ENCODE results near the gene PDE9A.

PDE9A gene

GRCh38 chr21:42739061-42739931 is 85.9 kb downstream of the PDE9A start:
- Histone ChIP-seq H3K9ac (ENCODE audit: low read depth in 1 of 2, low read length in 2 of 2) (peak overlapping the region in 1 of 2 donors; percentile 45), H3K27me3 (ENCODE audit: control insufficient read depth in 2 of 2, insufficient read depth in 2 of 2, low read length in 2 of 2) (no peaks in the 10 kb centered on the region), H3K9me3 (ENCODE audit: control insufficient read depth in 2 of 2, low read length in 2 of 2) (no peaks in the 10 kb centered on the region), H3K4me3 (ENCODE audit: low read length in 2 of 2) (no peak overlapping the region), H3K27ac (ENCODE audit: low read depth in 2 of 2, low read length in 2 of 2) (peak overlapping the region; percentile 89 to 95), H3K36me3 (ENCODE audit: control insufficient read depth in 2 of 2, insufficient read depth in 2 of 2, low read length in 2 of 2) (peaks cover 21 to 35% of the 10 kb centered on the region in 2 donors), H3K4me1 (ENCODE audit: control insufficient read depth in 2 of 2, insufficient read depth in 2 of 2, low read length in 2 of 2) (peaks cover 29 to 32% of the 10 kb centered on the region in 2 donors)

GRCh38 chr21:42740405-42740909 is 87.0 kb downstream of the PDE9A start:
- Histone ChIP-seq H3K4me3 (ENCODE audit: low read length in 2 of 2) (no peak overlapping the region), H3K36me3 (ENCODE audit: control insufficient read depth in 2 of 2, insufficient read depth in 2 of 2, low read length in 2 of 2) (peaks cover 21 to 32% of the 10 kb centered on the region in 2 donors), H3K27ac (ENCODE audit: low read depth in 2 of 2, low read length in 2 of 2) (no peak overlapping the region), H3K27me3 (ENCODE audit: control insufficient read depth in 2 of 2, insufficient read depth in 2 of 2, low read length in 2 of 2) (no peaks in the 10 kb centered on the region), H3K9ac (ENCODE audit: low read depth in 1 of 2, low read length in 2 of 2) (no peak overlapping the region), H3K4me1 (ENCODE audit: control insufficient read depth in 2 of 2, insufficient read depth in 2 of 2, low read length in 2 of 2) (peaks cover 19 to 23% of the 10 kb centered on the region in 2 donors), H3K9me3 (ENCODE audit: control insufficient read depth in 2 of 2, low read length in 2 of 2) (no peaks in the 10 kb centered on the region)

DNA sequence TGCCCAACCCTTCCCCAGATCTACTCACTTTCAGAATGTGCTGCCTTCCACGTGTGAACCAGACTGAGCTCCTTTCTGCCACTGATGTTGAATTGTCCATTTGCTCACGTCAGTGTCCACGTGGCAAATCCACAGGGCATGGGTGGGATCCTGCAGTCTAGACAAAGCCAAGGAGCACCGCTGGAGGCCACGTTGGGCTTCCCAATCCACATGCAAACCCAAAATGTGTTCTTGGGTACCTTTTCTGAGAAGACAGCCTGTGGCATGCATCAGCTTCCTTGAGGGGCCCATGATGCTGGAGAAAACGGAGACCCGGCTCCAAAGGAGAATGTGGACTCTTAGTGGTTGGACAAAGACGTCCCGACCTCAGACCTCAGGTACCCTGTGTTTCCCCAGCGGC is 87.6 kb downstream of the PDE9A start:
- H3K4me3 ChIP-seq (ENCODE audit: low read length in 2 of 2) = no peak overlapping the region
- peaks cover 18 to 22% of the 10 kb centered on the region in 2 donors for H3K4me1 ChIP-seq (ENCODE audit: control insufficient read depth in 2 of 2, insufficient read depth in 2 of 2, low read length in 2 of 2)
- H3K9me3 ChIP-seq (ENCODE audit: control insufficient read depth in 2 of 2, low read length in 2 of 2) = no peaks in the 10 kb centered on the region
- no peak overlapping the region for H3K27ac ChIP-seq (ENCODE audit: low read depth in 2 of 2, low read length in 2 of 2)
- H3K36me3 ChIP-seq (ENCODE audit: control insufficient read depth in 2 of 2, insufficient read depth in 2 of 2, low read length in 2 of 2) = peaks cover 15 to 30% of the 10 kb centered on the region in 2 donors
- H3K9ac ChIP-seq (ENCODE audit: low read depth in 1 of 2, low read length in 2 of 2) = no peak overlapping the region
- H3K27me3 ChIP-seq (ENCODE audit: control insufficient read depth in 2 of 2, insufficient read depth in 2 of 2, low read length in 2 of 2) = no peaks in the 10 kb centered on the region

GRCh38 chr21:42744520-42745445 is 91.4 kb downstream of the PDE9A start:
- Histone ChIP-seq H3K9ac (ENCODE audit: low read depth in 1 of 2, low read length in 2 of 2) (no peak overlapping the region), H3K36me3 (ENCODE audit: control insufficient read depth in 2 of 2, insufficient read depth in 2 of 2, low read length in 2 of 2) (peaks cover 11 to 30% of the 10 kb centered on the region in 2 donors), H3K27me3 (ENCODE audit: control insufficient read depth in 2 of 2, insufficient read depth in 2 of 2, low read length in 2 of 2) (no peaks in the 10 kb centered on the region), H3K9me3 (ENCODE audit: control insufficient read depth in 2 of 2, low read length in 2 of 2) (no peaks in the 10 kb centered on the region), H3K4me1 (ENCODE audit: control insufficient read depth in 2 of 2, insufficient read depth in 2 of 2, low read length in 2 of 2) (peaks cover 5 to 17% of the 10 kb centered on the region in 2 donors), H3K27ac (ENCODE audit: low read depth in 2 of 2, low read length in 2 of 2) (no peak overlapping the region), H3K4me3 (ENCODE audit: low read length in 2 of 2) (no peak overlapping the region)

DNA sequence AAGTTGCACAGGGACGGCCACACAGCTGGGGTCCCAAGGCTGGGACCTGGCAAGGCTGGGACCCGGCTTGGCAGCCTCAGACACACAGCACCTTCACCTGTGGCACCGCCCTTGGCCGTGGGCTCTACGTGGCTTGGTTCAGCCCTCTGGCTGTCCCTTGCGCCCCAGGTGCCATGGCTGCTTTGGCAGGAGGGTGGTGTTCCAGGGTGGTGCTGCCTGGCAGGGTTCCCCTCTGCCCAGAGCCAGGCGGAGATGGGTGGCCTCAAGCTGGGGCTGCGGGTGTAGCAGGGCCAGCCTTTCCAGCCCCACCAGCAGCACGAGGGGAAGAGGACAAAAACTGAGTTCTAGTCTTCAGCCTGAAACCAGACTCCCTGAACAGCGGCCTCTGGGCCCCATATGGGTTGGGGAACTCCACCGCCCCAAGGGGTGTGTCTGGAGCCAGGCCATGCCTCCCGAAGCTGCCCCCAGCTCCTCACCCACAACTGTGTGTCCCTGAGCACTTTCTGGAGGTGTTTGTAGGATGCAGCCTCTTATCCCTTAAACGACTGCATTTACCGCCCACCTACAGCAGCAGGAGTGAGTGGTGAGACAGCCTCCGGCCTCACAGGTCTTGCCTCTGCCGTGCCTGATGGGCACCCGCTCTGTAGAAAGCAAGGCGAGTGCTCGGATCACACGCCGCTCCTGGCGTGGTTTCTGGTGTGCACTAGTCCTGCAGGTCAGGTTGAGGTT is 92.3 kb downstream of the PDE9A start:
- Histone ChIP-seq H3K9me3 (ENCODE audit: control insufficient read depth in 2 of 2, low read length in 2 of 2) (no peaks in the 10 kb centered on the region), H3K27me3 (ENCODE audit: control insufficient read depth in 2 of 2, insufficient read depth in 2 of 2, low read length in 2 of 2) (no peaks in the 10 kb centered on the region), H3K4me1 (ENCODE audit: control insufficient read depth in 2 of 2, insufficient read depth in 2 of 2, low read length in 2 of 2) (peaks cover 5 to 17% of the 10 kb centered on the region in 2 donors), H3K9ac (ENCODE audit: low read depth in 1 of 2, low read length in 2 of 2) (no peak overlapping the region), H3K4me3 (ENCODE audit: low read length in 2 of 2) (no peak overlapping the region), H3K36me3 (ENCODE audit: control insufficient read depth in 2 of 2, insufficient read depth in 2 of 2, low read length in 2 of 2) (peaks cover 11 to 30% of the 10 kb centered on the region in 2 donors), H3K27ac (ENCODE audit: low read depth in 2 of 2, low read length in 2 of 2) (no peak overlapping the region)

GRCh38 chr21:42746240-42746592 is 92.8 kb downstream of the PDE9A start:
- H3K4me3 ChIP-seq (ENCODE audit: low read length in 2 of 2) = no peak overlapping the region
- peak overlapping the region; percentile 53 to 61 for H3K27ac ChIP-seq (ENCODE audit: low read depth in 2 of 2, low read length in 2 of 2)
- peaks cover 5 to 17% of the 10 kb centered on the region in 2 donors for H3K4me1 ChIP-seq (ENCODE audit: control insufficient read depth in 2 of 2, insufficient read depth in 2 of 2, low read length in 2 of 2)
- no peak overlapping the region for H3K9ac ChIP-seq (ENCODE audit: low read depth in 1 of 2, low read length in 2 of 2)
- H3K36me3 ChIP-seq (ENCODE audit: control insufficient read depth in 2 of 2, insufficient read depth in 2 of 2, low read length in 2 of 2) = peaks cover 11 to 26% of the 10 kb centered on the region in 2 donors
- H3K27me3 ChIP-seq (ENCODE audit: control insufficient read depth in 2 of 2, insufficient read depth in 2 of 2, low read length in 2 of 2) = no peaks in the 10 kb centered on the region
- H3K9me3 ChIP-seq (ENCODE audit: control insufficient read depth in 2 of 2, low read length in 2 of 2) = no peaks in the 10 kb centered on the region

DNA sequence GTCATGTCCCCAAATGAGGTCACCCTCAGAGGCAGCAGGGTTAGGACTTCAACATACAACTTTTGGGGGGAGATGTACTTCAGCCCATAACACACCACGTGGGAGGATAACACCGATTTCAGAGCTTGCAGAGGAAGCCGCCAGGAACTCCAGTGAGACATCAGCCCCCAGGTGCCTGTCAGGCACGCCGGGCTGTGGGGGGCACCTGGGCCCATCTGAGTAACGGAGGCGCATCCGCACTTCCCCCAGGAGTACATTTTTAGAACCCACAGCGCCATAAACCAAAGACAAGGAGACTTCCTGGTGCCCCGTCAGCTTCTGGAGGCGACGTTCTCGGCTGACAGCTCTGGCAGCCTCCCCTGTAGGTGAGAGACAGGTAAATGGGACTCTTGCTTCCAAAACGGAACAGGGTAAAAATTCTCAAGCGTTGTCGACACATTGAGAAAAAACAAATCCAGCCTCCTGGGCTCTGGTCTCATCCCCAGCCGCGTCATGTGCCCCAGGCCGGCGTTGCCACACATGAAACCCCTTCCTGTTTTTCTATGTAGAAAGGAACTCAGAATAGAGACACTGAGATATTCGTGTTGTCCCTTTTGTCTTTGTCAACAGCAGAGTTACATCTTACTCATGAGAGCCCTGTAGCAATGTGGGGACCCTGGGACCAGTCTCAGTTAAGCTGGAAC is 93.3 kb downstream of the PDE9A start:
- Histone ChIP-seq H3K9me3 (ENCODE audit: control insufficient read depth in 2 of 2, low read length in 2 of 2) (no peaks in the 10 kb centered on the region), H3K36me3 (ENCODE audit: control insufficient read depth in 2 of 2, insufficient read depth in 2 of 2, low read length in 2 of 2) (peaks cover 11 to 22% of the 10 kb centered on the region in 2 donors), H3K27ac (ENCODE audit: low read depth in 2 of 2, low read length in 2 of 2) (peak overlapping the region; percentile 53 to 61), H3K4me3 (ENCODE audit: low read length in 2 of 2) (no peak overlapping the region), H3K27me3 (ENCODE audit: control insufficient read depth in 2 of 2, insufficient read depth in 2 of 2, low read length in 2 of 2) (no peaks in the 10 kb centered on the region), H3K4me1 (ENCODE audit: control insufficient read depth in 2 of 2, insufficient read depth in 2 of 2, low read length in 2 of 2) (peaks cover 5 to 17% of the 10 kb centered on the region in 2 donors), H3K9ac (ENCODE audit: low read depth in 1 of 2, low read length in 2 of 2) (peak overlapping the region in 1 of 2 donors; percentile 14)

DNA sequence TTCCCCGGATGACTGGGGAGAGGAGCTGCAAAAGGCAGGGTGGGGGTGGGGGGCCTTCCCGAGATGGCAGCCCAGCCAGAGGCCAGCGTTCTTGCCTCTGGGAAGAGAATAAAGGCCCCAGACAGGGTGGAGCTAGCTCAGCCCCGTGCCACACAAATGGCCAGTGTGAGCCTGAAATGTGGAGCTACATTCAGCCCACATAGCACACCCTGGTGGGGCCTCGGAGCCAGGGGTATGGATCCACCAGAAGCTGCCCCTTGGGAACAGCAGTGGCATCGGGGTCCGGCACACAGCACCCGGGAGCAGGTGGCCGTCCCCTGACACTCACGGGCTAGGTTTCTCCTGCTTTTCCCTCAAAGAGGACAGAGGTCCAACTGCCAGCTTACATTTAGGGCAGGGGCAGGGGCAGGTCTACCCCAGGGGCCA is 93.9 kb downstream of the PDE9A start:
- no peak overlapping the region for H3K4me3 ChIP-seq (ENCODE audit: low read length in 2 of 2)
- H3K9ac ChIP-seq (ENCODE audit: low read depth in 1 of 2, low read length in 2 of 2) = no peak overlapping the region
- H3K9me3 ChIP-seq (ENCODE audit: control insufficient read depth in 2 of 2, low read length in 2 of 2) = no peaks in the 10 kb centered on the region
- H3K4me1 ChIP-seq (ENCODE audit: control insufficient read depth in 2 of 2, insufficient read depth in 2 of 2, low read length in 2 of 2) = peaks cover 5 to 17% of the 10 kb centered on the region in 2 donors
- H3K27me3 ChIP-seq (ENCODE audit: control insufficient read depth in 2 of 2, insufficient read depth in 2 of 2, low read length in 2 of 2) = no peaks in the 10 kb centered on the region
- peaks cover 13 to 25% of the 10 kb centered on the region in 2 donors for H3K36me3 ChIP-seq (ENCODE audit: control insufficient read depth in 2 of 2, insufficient read depth in 2 of 2, low read length in 2 of 2)
- peak overlapping the region; percentile 53 to 61 for H3K27ac ChIP-seq (ENCODE audit: low read depth in 2 of 2, low read length in 2 of 2)

DNA sequence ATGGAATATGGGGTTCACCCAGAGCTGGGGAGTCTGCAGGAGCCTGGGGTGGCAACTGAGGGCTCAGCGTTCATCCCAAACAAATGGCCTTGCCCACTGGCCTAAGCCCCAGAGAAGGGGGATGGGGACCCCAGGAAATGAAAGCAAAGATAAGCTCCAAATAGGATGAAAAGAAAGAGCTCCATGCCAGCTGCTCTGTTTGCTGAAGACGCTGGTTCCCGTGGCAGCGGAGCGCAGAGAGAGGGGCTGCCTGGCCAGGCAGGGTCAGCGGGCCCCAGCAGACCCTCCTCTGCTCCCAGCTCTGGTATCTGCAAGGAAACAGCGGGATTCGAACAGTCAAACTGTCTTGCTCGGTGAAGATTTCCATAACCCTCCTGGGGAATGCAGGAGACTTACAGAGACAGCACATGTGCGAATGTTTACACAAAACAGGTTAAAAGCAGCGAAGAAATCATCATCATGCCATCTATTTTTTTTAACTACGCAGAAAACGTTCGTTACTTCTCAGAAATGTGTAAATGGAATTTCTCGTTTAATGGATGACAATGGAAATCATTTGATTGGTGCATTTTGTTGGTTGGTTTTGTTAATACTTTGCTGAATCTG is 94.4 kb downstream of the PDE9A start:
- Histone ChIP-seq H3K9me3 (ENCODE audit: control insufficient read depth in 2 of 2, low read length in 2 of 2) (no peaks in the 10 kb centered on the region), H3K9ac (ENCODE audit: low read depth in 1 of 2, low read length in 2 of 2) (no peak overlapping the region), H3K27me3 (ENCODE audit: control insufficient read depth in 2 of 2, insufficient read depth in 2 of 2, low read length in 2 of 2) (no peaks in the 10 kb centered on the region), H3K4me1 (ENCODE audit: control insufficient read depth in 2 of 2, insufficient read depth in 2 of 2, low read length in 2 of 2) (peaks cover 5 to 17% of the 10 kb centered on the region in 2 donors), H3K36me3 (ENCODE audit: control insufficient read depth in 2 of 2, insufficient read depth in 2 of 2, low read length in 2 of 2) (peaks cover 13 to 25% of the 10 kb centered on the region in 2 donors), H3K4me3 (ENCODE audit: low read length in 2 of 2) (no peak overlapping the region), H3K27ac (ENCODE audit: low read depth in 2 of 2, low read length in 2 of 2) (peak overlapping the region in 1 of 2 donors; percentile 61)
